Stimulated activated CD4-positive, alpha-beta T cell treated with anti-CD3 and anti-CD28 coated beads, TNF-alpha, amount 100 ng/mL, for 4 hours (primary cell): ENCODE measurements around the gene GREM1.

ENCODE experiments used
- DNase-seq, 3 experiments: peaks; one replicate each; pipeline ENCODE4 v3.0.0-alpha.2; 2020; ENCODE audit warnings: low read depth in 3 of 3

GREM1 gene

DNA sequence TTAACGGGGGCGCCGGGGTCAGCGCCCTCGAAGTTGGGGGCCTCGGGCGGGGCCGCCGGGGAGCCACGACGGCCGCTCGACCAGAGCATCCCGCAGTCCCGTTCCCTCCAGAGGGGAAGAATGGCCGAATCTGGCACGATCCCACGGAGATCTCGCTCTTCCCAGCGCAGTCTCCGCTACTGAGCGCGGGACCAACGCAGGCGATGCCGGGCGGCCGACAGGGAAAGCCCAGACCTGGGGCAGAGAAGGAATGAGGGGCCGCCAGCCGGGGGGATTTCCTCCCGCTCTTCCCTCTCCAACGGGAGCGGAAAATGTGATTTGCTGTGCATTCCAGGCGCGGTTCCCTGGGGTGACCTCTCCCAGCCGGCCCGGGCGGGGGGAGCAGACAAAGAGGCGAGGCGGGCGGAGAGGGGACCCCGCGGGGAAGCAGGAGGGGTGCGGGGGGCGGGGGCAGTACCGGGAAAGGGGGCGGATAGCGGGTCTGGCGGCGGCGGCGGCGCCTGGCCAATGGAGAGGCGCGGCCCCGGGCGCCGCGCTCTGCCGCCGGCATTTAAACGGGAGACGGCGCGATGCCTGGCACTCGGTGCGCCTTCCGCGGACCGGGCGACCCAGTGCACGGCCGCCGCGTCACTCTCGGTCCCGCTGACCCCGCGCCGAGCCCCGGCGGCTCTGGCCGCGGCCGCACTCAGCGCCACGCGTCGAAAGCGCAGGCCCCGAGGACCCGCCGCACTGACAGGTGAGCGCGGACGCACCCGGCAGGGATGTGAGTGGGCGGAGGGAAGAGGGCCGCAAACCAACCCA, at the start of gene GREM1:
Gene GREM1, plus strand, starts transcription at position 579 of the 801 bp plus-strand sequence. CDS start 12,687 bp downstream, outside the sequence.
- DNase-seq = no peak

DNA sequence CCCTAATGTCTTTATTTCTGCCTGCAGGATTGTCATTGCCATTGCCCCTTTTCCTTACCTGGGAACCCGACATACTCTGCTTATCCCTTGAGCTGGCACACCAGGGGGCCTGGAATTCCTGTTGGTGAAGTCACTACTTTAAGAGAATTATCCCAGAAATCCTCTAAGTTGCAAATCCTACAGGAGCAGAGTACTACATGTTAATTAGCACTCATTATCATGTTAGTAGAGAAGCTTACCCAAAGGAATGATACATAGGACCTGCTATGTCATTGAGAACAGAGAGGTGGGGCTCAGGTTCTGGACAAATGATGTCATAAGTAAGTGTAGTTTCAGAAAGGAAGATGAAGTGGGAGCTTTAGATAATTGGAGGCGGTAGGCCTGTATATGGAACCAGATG, 48.9 kb upstream of the GREM1 start:
- DNase-seq = no peak

DNA sequence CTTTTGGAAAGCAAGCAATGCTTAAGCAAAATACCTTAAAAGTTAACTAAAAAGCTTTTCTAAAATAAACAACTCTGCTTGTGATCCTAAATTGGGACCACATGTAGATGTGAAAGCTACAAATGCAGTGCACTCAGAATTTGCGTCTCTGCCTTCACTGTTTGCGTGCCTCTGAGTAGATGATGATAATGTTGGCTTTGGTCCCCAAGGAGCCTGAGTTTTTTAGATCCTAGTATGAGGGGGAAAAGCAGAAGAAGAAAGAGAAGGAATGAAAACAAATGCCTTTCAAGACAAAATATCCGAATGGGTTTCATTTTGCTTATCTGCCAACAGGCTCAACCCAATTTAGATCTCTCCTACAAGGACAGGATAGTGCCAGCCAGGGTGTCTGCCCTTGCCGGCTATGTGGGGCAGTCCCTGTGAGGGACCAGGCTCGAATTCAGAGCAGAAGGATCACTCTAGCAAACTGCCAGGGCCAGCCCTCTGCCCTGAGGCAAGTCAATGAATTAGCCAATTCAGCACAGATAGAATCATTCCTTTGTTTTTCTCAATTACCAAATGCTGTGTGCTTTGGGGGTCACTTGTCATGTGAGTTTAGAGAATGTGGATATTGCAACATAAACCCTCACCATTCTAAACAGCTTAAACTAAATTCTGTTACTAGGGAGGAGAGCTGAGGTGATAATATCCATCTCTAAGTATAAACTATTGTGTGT, 47.8 kb upstream of the GREM1 start:
- DNase-seq = no peak

DNA sequence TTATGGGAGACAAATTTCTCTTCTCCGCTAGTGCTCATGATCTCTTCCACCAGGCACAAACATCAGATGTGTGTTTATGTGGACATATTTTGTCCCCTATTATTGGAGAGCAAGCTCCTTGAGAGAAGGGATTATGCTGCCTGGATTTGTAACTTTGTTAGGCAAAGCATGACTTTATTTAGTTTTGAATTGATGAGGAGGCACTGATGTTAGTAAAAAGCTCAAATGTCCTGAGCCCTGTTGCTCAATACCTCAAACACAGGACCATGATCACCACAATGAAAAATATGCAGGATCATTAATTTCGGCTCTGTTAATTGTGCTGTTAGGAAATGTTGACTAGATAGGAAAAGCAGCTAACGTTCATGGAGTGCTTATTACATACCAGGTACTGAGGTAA, 47.2 kb upstream of the GREM1 start:
- DNase-seq = no peak

DNA sequence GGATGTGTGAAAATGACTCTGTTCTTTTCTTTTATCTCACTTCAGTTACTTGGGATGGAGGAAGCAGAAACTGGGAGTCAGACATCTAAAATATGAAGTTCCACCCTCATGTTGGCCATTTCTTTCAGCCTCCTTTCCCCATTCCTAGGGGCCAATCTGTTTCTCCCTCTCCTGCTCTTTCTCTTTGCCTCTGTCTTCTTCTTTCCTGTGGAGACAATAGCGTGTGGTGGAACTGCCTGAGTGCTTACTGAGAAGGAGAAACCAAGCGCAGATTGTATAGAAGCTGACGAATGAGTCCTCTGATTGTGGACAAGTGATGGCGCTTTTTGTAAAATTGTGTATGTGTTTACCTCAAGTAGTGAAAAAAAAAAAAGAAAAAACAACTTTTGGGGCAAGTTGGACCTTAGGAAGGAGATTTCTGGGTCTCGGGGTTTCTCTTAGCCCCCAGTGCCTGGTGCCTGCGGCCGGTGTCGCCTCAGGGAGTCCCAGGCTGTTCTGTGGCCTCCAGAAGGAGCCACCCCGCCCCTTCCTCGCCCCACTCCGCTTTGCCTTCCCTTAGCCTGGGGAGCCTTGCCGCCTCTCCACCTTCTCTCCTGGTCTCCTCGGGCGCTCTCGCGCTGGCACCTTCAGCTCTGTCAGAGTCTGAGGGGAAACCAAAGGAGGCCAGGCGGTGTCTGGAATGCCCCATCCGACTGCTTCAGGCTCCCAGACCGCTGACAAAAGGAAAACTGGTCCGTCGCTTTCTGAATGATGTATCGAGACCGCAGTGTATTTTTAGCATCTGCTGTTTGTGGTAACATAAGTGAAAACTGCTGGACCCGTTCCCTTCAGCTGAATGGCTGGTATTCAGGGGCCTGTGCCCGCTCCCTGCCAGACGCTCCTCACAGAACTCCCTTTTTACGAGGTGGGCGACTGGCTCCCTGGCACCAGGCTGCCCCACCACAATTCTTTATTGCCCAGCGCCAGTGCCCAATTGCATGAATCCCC, 46.2 kb upstream of the GREM1 start:
- no peak for DNase-seq

GRCh38 chr15:32674681-32675080, 43.1 kb upstream of the GREM1 start:
- no peak for DNase-seq

DNA sequence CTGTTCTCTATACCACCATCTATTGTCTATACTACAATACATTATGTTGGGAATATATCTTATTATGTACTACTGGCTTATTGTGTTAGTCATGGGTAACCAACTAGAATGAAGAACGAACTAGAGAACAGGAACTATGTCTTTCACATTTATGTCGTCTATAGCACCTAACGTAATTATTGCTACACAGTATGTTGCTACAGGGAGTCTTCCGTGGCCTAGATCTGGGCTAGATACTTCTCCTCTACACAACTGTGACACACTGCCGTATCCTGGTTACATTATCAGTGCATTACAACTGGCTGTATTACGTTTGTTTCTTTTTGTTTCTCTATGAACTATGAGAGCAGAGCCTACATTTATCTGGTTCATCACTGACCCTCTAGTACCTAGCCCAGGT, 42.3 kb upstream of the GREM1 start:
- no peak for DNase-seq

- DNase-seq = no peak
These were observed 41.6 kb upstream of the GREM1 start for GRCh38 chr15:32676169-32676568.

- no peak for DNase-seq
These were observed 40.5 kb upstream of the GREM1 start for GRCh38 chr15:32677238-32677750.

DNA sequence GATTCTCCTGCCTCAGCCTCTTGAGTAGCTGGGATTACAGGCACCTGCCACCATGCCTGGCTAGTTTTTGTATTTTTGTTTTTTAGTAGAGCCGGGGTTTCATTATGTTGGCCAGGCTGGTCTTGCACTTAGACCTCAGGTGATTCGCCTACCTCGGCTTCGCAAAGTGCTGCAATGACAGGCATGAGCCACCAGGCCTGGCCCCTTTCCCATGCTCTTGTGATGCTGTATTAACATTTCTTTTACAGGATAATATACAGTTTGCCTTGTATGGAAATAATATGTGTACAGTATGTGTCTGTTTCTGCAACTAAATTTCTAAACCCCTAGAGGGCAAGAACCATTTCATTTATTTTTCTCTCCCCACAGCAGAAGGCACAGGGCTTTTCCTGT, 38.5 kb upstream of the GREM1 start:
- DNase-seq = no peak

DNA sequence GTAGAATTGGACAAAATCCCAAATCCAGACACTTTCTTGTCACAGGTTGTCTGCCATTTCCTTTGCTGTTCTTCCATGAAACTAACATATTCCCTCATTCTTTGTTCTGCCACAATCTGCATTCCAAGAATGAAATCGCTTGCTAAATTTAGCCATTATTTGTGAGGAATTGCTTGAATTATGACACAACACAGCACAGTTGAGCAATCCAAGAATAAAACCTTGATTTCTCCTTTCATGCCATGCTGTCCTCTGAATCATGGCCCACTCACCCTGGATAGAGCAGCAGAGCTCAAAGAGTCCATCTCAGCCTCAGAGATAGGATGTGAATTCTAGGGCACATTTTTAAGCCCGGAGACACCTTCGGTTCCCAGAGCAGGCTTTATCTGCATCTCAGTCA, 35.2 kb upstream of the GREM1 start:
- no peak for DNase-seq

GRCh38 chr15:32682977-32683630, 34.7 kb upstream of the GREM1 start:
- DNase-seq = no peak

DNA sequence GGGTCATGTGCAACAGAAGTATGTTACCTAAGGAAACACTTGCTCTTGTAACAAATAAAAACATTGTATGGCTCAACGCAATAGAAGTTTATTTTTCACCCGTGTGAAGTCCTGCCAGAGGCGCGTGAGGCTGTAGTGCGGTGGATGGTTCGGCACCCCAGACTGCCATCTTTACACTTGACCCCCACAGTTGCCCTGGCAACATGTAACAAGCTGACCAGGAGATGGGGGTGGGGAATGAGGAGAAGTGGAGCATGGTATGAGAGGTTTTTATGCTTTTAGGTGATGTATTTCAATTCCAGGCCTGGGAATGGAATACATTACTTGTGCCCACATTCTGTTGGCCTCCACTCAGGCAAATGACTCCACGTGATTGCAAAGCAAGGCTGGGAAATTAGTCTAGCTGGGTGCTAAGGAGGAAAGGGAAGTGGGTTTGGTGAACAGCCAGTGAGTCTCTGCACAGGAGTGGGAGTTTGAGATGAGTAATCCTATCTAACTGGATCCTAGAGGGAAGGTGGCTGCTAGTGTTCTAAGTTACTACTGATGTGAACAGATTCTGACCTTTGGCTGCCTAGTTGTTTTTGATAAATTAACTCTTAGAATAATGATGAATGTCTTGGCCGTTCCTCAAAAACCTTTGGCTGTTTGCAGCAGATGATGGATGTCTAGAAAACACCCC, 33.8 kb upstream of the GREM1 start:
- no peak for DNase-seq

- no peak for DNase-seq
These were observed 32.2 kb upstream of the GREM1 start for GRCh38 chr15:32685576-32685975.

GRCh38 chr15:32687556-32687955, 30.2 kb upstream of the GREM1 start:
- DNase-seq = no peak

DNA sequence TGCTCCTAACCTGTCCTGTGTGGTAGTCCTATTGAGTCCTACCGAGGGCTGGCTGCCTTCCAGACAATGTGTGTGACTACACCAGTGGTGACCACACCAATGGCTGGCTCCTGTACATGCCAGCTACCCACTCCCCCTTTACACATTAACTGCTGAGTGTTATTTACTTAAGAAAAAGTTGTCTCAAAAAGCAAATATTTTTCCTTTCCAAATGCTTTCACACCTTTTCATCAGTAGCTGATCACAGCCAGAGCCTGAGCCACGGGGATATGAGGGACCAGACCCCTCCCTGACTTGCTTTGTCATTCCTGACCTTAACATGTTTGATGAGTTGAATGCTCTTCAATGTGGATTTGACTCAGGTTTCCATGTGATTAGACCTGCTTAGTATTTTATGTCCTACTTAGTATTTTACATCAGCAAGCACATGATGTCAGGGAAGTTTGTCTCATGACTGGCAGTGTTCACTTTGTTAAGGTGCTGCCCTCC, 29.6 kb upstream of the GREM1 start:
- DNase-seq = no peak

GRCh38 chr15:32690941-32691688, 26.7 kb upstream of the GREM1 start:
- no peak for DNase-seq

GRCh38 chr15:32691689-32692038, 26.1 kb upstream of the GREM1 start:
- DNase-seq = no peak

DNA sequence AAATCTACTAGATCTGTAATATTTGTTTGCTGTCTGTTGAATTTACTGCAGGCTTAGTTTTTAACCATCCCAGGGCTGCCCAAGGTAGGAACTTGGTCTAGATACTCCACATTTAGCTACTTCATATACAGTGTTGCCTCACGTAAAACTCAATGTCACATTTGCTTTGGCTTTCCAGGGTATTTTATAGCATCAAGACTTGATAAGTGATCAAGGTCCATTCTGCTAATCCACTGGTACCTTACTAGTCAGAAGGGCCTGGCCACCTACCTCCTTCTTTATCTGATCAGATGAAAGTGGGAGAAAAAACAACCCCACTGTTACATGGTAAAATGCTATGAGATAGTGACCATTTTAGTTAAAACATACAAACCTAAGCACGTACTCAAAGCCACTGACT, 25.5 kb upstream of the GREM1 start:
- no peak for DNase-seq
